ENCODE results near the gene ZCCHC14.

The ZCCHC14 gene

GRCh38 chr16:87441886-87442580, 50.8 kb downstream of the ZCCHC14 start:
- Histone ChIP-seq H3K9ac (ENCODE audit: low read length) (no peak overlapping the region), H3K79me2 (ENCODE audit: insufficient read depth, low read length) (no peaks in the 10 kb centered on the region), H3F3A (ENCODE audit: insufficient read depth) (no peaks in the 10 kb centered on the region), H4K20me1 (ENCODE audit: low read depth, low read length) (no peaks in the 10 kb centered on the region), H3K27ac (ENCODE audit: low read depth, low read length) (no peak overlapping the region), H3K36me3 (ENCODE audit: low read length) (no peaks in the 10 kb centered on the region), H3K9me3 (ENCODE audit: insufficient read depth, low read length) (no peaks in the 10 kb centered on the region), H3K9me2 (replicated peaks; ENCODE audit: insufficient read depth, low read length) (no peaks in the 10 kb centered on the region), H3K27me3 (ENCODE audit: low read length) (no peaks in the 10 kb centered on the region), H3K4me2 (ENCODE audit: low read depth, low read length, poor library complexity, severe bottlenecking) (no peak overlapping the region), H3K4me3 (ENCODE audit: insufficient read depth, low read length, poor library complexity, severe bottlenecking) (no peak overlapping the region), H2AFZ (ENCODE audit: low read depth, low read length, severe bottlenecking) (no peak overlapping the region)
- TF ChIP-seq EZH2phosphoT487 (conservative IDR thresholded peaks at IDR 0.05; ENCODE audit: low read length) (no peak), CTCF (IDR thresholded peaks at IDR 0.05; ENCODE audit: insufficient read depth, low read length, poor library complexity, severe bottlenecking) (no peak)

GRCh38 chr16:87439926-87440325, 52.9 kb downstream of the ZCCHC14 start:
- H3K4me3 ChIP-seq (ENCODE audit: insufficient read depth, low read length, poor library complexity, severe bottlenecking), result no peak overlapping the region
- H3K79me2 ChIP-seq (ENCODE audit: insufficient read depth, low read length), result no peaks in the 10 kb centered on the region
- H3K36me3 ChIP-seq (ENCODE audit: low read length), result no peaks in the 10 kb centered on the region
- no peaks in the 10 kb centered on the region for H3K9me2 ChIP-seq (replicated peaks; ENCODE audit: insufficient read depth, low read length)
- no peaks in the 10 kb centered on the region for H4K20me1 ChIP-seq (ENCODE audit: low read depth, low read length)
- H3K27ac ChIP-seq (ENCODE audit: low read depth, low read length), result no peak overlapping the region
- no peaks in the 10 kb centered on the region for H3F3A ChIP-seq (ENCODE audit: insufficient read depth)
- H3K9me3 ChIP-seq (ENCODE audit: insufficient read depth, low read length), result no peaks in the 10 kb centered on the region
- no peak overlapping the region for H3K4me2 ChIP-seq (ENCODE audit: low read depth, low read length, poor library complexity, severe bottlenecking)
- H3K9ac ChIP-seq (ENCODE audit: low read length), result no peak overlapping the region
- TF ChIP-seq CTCF (IDR thresholded peaks at IDR 0.05; ENCODE audit: insufficient read depth, low read length, poor library complexity, severe bottlenecking), result no peak
- TF ChIP-seq EZH2phosphoT487 (conservative IDR thresholded peaks at IDR 0.05; ENCODE audit: low read length), result no peak
- H2AFZ ChIP-seq (ENCODE audit: low read depth, low read length, severe bottlenecking), result no peak overlapping the region
- no peaks in the 10 kb centered on the region for H3K27me3 ChIP-seq (ENCODE audit: low read length)

- Histone ChIP-seq H3K36me3 (ENCODE audit: low read length) (no peaks in the 10 kb centered on the region), H3K9me3 (ENCODE audit: insufficient read depth, low read length) (no peaks in the 10 kb centered on the region), H3K27ac (ENCODE audit: low read depth, low read length) (no peak overlapping the region), H4K20me1 (ENCODE audit: low read depth, low read length) (no peaks in the 10 kb centered on the region), H3K4me2 (ENCODE audit: low read depth, low read length, poor library complexity, severe bottlenecking) (no peak overlapping the region), H3F3A (ENCODE audit: insufficient read depth) (no peaks in the 10 kb centered on the region), H2AFZ (ENCODE audit: low read depth, low read length, severe bottlenecking) (no peak overlapping the region), H3K9ac (ENCODE audit: low read length) (no peak overlapping the region), H3K27me3 (ENCODE audit: low read length) (no peaks in the 10 kb centered on the region), H3K4me3 (ENCODE audit: insufficient read depth, low read length, poor library complexity, severe bottlenecking) (no peak overlapping the region), H3K79me2 (ENCODE audit: insufficient read depth, low read length) (no peaks in the 10 kb centered on the region), H3K9me2 (replicated peaks; ENCODE audit: insufficient read depth, low read length) (no peaks in the 10 kb centered on the region)
- TF ChIP-seq CTCF (IDR thresholded peaks at IDR 0.05; ENCODE audit: insufficient read depth, low read length, poor library complexity, severe bottlenecking) (no peak), EZH2phosphoT487 (conservative IDR thresholded peaks at IDR 0.05; ENCODE audit: low read length) (no peak)
Measured at GRCh38 chr16:87438611-87438985, 54.2 kb downstream of the ZCCHC14 start.
